Ectodermal cell (in vitro differentiated cells): ENCODE measurements around the gene ZNF839.

Experiments
- H3K27ac ChIP-seq: 2 replicates; pipeline ENCODE4 v1.7.0; 2013; ENCODE audit warnings: mild to moderate bottlenecking, low read depth, low read length; ENCODE audit not compliant: insufficient read depth, poor library complexity, severe bottlenecking
- H3K27me3 ChIP-seq: 2 replicates; pipeline ENCODE4 v1.7.0; 2013; ENCODE audit warnings: mild to moderate bottlenecking, low read length; ENCODE audit not compliant: insufficient read depth, control insufficient read depth, poor library complexity, severe bottlenecking
- H3K36me3 ChIP-seq: one replicate; pipeline ENCODE4 v1.7.0; 2013; ENCODE audit warnings: low read length; ENCODE audit not compliant: control insufficient read depth, insufficient read depth
- H3K4me1 ChIP-seq: one replicate; pipeline ENCODE4 v1.7.0; 2013; ENCODE audit warnings: low read length; ENCODE audit not compliant: control insufficient read depth, insufficient read depth
- H3K4me3 ChIP-seq: 2 replicates; pipeline ENCODE4 v1.7.0; 2013; ENCODE audit warnings: low read depth, low read length, control low read depth; ENCODE audit not compliant: insufficient read depth
- H3K9me3 ChIP-seq: 2 replicates; pipeline ENCODE4 v1.7.0; 2013; ENCODE audit warnings: mild to moderate bottlenecking, low read length, moderate library complexity; ENCODE audit not compliant: control insufficient read depth
- WGBS, 2 experiments: methylation state at CpG; one replicate each; pipeline ENCODE4 v1.1.7; 2013; ENCODE audit warnings: missing lambda C conversion rate in 2 of 2; 5-methylcytosine and 5-hydroxymethylcytosine counted together

ZNF839 gene

DNA sequence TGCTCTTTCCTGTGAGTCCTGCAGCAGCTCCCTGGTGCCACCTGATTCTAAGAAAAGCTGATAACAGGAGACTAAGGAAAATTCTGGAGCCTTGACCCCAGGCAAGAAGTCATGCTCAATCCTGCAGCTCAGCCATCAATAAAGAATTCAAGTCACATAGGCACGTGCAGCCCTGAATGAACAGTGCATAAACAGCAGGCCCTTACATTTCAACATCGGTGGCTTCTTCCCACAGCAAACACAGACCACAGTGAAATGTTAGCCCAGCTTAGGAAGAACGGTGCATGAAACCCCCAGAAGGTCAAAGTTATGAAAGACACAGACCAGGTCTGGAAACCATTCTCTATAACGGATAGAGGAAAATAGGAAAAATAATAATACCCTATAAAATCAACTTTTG is 32.7 kb downstream of the ZNF839 start:
- Histone ChIP-seq H3K4me1 (no peaks in the 10 kb centered on the region), H3K4me3 (no peak overlapping the region), H3K36me3 (peaks cover 24% of the 10 kb centered on the region), H3K27me3 (no peaks in the 10 kb centered on the region), H3K27ac (no peak overlapping the region), H3K9me3 (no peaks in the 10 kb centered on the region)
- WGBS, 2 experiments = 94 to 95% methylated on average over 3 to 4 of the region's 4 CpGs

- Histone ChIP-seq H3K27me3 (no peaks in the 10 kb centered on the region), H3K4me3 (no peak overlapping the region), H3K36me3 (peaks cover 20% of the 10 kb centered on the region), H3K9me3 (no peaks in the 10 kb centered on the region), H3K4me1 (no peaks in the 10 kb centered on the region), H3K27ac (no peak overlapping the region)
- WGBS, 2 experiments = 91 to 93% methylated on average over 8 of the region's 8 CpGs
These were observed 33.6 kb downstream of the ZNF839 start for GRCh38 chr14:102353126-102353619.

DNA sequence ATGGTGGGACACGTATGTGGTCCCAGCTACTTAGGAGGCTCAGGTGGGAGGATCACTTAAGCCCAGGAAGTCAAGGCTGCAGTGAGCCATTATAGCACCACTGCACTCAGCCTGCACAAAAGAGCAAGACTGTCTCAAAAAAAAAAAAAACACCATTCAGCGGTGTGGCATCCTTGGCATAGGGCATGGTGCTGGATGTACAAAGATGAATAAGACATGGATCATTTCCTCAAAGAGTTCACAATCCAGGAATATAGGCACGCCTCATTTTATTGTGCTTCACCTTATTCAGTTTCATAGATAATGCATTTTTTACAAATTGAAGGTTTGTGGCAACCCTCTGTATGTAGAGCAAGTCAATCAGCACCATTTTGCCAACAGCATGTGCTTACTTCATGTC is 36.7 kb downstream of the ZNF839 start:
- Histone ChIP-seq H3K4me1 (no peaks in the 10 kb centered on the region), H3K27me3 (no peaks in the 10 kb centered on the region), H3K9me3 (no peaks in the 10 kb centered on the region), H3K4me3 (no peak overlapping the region), H3K36me3 (peaks cover 11% of the 10 kb centered on the region), H3K27ac (no peak overlapping the region)
- WGBS, 2 experiments = 91 to 93% methylated on average over 3 of the region's 3 CpGs

- Histone ChIP-seq H3K4me3 (no peak overlapping the region), H3K27me3 (no peaks in the 10 kb centered on the region), H3K9me3 (no peaks in the 10 kb centered on the region), H3K27ac (no peak overlapping the region), H3K36me3 (no peaks in the 10 kb centered on the region), H3K4me1 (peaks cover 13% of the 10 kb centered on the region)
- 92 to 96% methylated on average over 1 to 2 of the region's 2 CpGs for WGBS, 2 experiments
These were observed 39.8 kb downstream of the ZNF839 start for GRCh38 chr14:102359341-102359740.

DNA sequence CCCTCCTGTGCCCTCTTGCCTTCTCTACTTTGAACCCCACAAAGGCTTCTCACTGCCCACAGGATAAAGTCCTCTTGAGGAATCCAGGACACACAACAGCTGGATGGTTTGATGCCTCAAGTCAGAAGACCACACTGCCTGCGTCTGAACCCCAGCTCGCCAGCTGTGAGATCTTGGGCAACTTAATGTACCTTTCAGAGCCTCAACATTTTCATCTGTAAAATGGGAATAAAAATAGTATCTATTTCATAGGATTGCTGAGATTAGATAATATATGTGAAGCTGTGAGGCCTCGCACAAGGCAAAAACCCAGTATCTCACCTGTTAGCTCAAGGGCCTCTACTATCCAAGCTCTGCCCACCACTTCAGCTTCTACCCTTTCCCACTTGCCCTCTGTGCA is 40.8 kb downstream of the ZNF839 start:
- H3K27ac ChIP-seq = no peak overlapping the region

DNA sequence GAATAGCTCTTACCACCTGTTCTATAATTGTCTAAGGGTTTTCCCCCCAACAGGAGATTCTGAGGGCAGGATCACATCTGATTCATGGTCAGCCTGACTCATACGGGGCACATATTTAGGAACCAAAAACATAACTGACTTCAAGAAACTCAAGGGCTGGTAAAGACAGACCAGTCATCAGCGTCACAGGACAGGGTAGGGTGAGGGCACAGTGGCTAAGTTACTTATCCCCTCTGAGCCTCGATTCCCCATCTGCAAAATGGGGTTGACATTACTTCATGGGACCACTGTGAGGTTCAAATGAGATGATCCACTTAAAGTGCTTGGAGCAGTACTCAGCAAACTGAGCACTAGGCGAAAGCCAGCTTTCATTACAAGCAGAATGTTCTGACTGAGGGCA is 42.5 kb downstream of the ZNF839 start:
- 52 to 55% methylated on average over 4 of the region's 4 CpGs for WGBS, 2 experiments

More for the DNA sequence above, 40.8 kb downstream of the ZNF839 start:
- H3K4me1 ChIP-seq = peaks cover 13% of the 10 kb centered on the region
- WGBS, 2 experiments = 93 to 94% methylated on average over 3 of the region's 3 CpGs
- no peaks in the 10 kb centered on the region for H3K36me3 ChIP-seq
- H3K9me3 ChIP-seq = no peaks in the 10 kb centered on the region
- H3K4me3 ChIP-seq = no peak overlapping the region
- H3K27me3 ChIP-seq = no peaks in the 10 kb centered on the region

DNA sequence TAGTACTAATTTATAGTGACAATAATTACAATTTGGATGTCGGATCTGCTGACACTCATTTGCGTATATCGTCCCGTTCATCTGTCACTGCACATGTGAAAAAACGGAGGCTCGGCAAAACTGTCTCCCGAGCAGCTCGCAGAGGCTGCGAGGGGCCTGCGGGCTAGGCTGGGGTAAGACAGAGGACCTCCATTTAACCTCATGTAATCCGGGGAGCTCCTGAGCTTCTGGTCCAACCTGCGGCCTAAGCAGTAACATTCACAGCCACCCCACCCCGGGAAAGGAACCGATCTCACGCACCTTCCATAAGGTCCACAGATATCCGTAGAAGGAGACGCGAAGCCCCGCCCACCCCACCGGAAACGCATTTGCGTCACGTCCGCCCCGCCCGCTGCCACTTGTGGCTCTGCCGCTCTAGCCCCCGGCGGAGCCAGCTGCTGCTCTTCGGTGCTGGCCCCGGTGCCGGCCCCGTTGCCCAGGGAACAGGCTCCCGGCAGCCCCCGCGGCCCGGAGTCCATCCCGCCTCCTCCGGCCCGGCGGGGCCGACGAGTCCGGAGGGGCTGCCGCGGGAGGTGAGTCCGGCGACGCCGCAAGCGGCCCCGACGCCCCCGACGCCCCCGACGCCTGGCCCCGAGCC is 43.1 kb downstream of the ZNF839 start, which contains the start of the genes CINP and TECPR2:
CINP (minus strand) TSS at position 346 of the 637 bp plus-strand sequence; CDS start at position 307, 39 bp downstream.
TECPR2 (plus strand) TSS at position 397 of the 637 bp plus-strand sequence. CDS start 13,781 bp downstream, outside the sequence.
- Histone ChIP-seq H3K4me1 (peaks cover 13% of the 10 kb centered on the region), H3K4me3 (peak within 1 kb of the TSS; percentile 60), H3K9me3 (no peaks in the 10 kb centered on the region), H3K27me3 (no peaks in the 10 kb centered on the region), H3K27ac (no peak within 1 kb of the TSS), H3K36me3 (no peaks in the 10 kb centered on the region)
- WGBS, 2 experiments = 0% methylated on average over 58 of the region's 58 CpGs

More for the DNA sequence above, 42.5 kb downstream of the ZNF839 start:
- no peaks in the 10 kb centered on the region for H3K27me3 ChIP-seq
- no peaks in the 10 kb centered on the region for H3K9me3 ChIP-seq
- H3K27ac ChIP-seq = no peak overlapping the region
- H3K4me3 ChIP-seq = peak overlapping the region; percentile 60
- H3K36me3 ChIP-seq = no peaks in the 10 kb centered on the region
- peaks cover 13% of the 10 kb centered on the region for H3K4me1 ChIP-seq

GRCh38 chr14:102363182-102363943 is 43.8 kb downstream of the ZNF839 start:
- Histone ChIP-seq H3K4me1 (peaks cover 13% of the 10 kb centered on the region), H3K4me3 (peak overlapping the region; percentile 60), H3K27ac (no peak overlapping the region), H3K9me3 (no peaks in the 10 kb centered on the region), H3K27me3 (no peaks in the 10 kb centered on the region), H3K36me3 (no peaks in the 10 kb centered on the region)
- WGBS, 2 experiments = 3% methylated on average over 53 of the region's 53 CpGs

GRCh38 chr14:102370305-102370809 is 50.8 kb downstream of the ZNF839 start:
- WGBS, 2 experiments = 89 to 90% methylated on average over 11 of the region's 11 CpGs
- H3K9me3 ChIP-seq = no peaks in the 10 kb centered on the region
- H3K36me3 ChIP-seq = no peaks in the 10 kb centered on the region
- H3K27ac ChIP-seq = no peak overlapping the region
- no peaks in the 10 kb centered on the region for H3K27me3 ChIP-seq
- H3K4me3 ChIP-seq = no peak overlapping the region
- H3K4me1 ChIP-seq = no peaks in the 10 kb centered on the region

DNA sequence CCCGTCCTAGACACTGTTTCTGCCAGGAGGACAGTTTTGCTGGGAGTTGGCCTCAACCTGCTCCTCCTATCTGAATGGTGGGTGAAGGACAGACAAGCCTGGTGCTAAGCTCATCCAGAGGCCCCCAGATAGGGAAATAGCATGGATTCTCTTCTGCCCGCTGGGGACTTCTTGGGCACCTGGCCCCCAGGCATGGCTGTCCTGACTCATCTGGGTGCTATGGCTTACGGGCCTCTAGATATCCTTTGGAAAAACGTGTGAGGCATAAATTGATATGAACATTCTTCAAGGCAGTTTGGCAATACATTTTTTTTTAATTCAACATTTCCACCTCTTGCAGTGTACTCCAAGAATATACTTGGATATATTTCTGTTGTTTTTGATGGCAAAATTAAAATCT is 51.8 kb downstream of the ZNF839 start:
- WGBS, 2 experiments = 88 to 93% methylated on average over 4 of the region's 4 CpGs
- Histone ChIP-seq H3K36me3 (no peaks in the 10 kb centered on the region), H3K4me3 (no peak overlapping the region), H3K4me1 (no peaks in the 10 kb centered on the region), H3K27me3 (no peaks in the 10 kb centered on the region), H3K9me3 (no peaks in the 10 kb centered on the region), H3K27ac (no peak overlapping the region)
